GM20000 (cell line): ENCODE data around the gene CLSTN1.

Source experiments
- DNase-seq: peaks from one replicate; pipeline ENCODE4 v3.0.0; 2012; ENCODE audit warnings: low spot score
- CTCF ChIP-seq: IDR thresholded peaks from 2 replicates; pipeline ENCODE4 v1.5.1; 2012; ENCODE audit warnings: mild to moderate bottlenecking, control low read depth; ENCODE audit errors: extremely low read depth, missing control alignments

The CLSTN1 gene

DNA sequence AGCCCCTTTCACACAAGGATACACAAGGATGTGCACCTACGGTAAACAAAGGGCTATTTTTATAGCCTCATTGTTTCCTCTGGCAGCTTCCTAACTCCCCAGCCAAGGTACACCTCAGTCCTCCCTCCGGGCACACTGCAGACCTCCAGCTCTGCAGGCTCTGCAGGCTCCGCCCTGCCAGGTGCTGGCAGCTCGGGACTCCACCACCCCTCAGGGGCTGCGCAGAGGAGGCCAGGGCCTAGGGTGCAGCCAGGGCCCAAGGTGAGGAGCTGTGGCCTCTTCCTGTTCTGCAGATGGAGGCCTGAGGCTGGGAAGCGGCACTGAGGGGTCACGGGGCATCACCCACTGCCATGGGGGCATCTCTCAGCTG is 19.8 kb upstream of the CLSTN1 start:
- no peak for DNase-seq
- TF ChIP-seq CTCF = no peak

- no peak for TF ChIP-seq CTCF
- no peak for DNase-seq
Observed at GRCh38 chr1:9842781-9843575, 19.2 kb upstream of the CLSTN1 start.

GRCh38 chr1:9842073-9842711 is 18.4 kb upstream of the CLSTN1 start:
- no peak for TF ChIP-seq CTCF
- DNase-seq = no peak

- TF ChIP-seq CTCF = no peak
- DNase-seq = no peak
Observed at GRCh38 chr1:9841460-9841859, 17.7 kb upstream of the CLSTN1 start.

- TF ChIP-seq CTCF = no peak
- DNase-seq = no peak
Observed at GRCh38 chr1:9840176-9840575, 16.4 kb upstream of the CLSTN1 start.

DNA sequence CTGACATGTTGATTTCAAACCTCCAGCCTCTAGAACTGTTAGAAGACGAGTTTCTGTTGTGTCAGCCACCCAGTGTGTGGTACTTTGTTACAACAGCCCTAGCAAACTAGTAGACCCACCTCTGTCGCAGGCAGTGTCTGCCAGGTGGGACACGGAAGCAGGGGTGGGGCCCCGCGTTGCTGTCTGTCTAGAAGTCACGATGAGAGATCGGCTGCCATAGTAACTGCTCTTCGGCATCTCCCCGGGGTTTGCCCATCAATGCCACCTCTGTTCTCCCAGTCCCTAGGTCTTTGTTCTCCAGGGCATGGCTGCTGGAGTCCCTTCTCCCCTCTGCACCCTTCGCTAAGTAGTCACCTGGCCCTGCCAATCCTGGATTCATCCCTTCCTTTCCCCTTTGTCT is 15.2 kb upstream of the CLSTN1 start:
- DNase-seq = no peak
- no peak for TF ChIP-seq CTCF

GRCh38 chr1:9836632-9836960 is 12.8 kb upstream of the CLSTN1 start:
- TF ChIP-seq CTCF = no peak
- DNase-seq = no peak
